Mucosa of descending colon (tissue), 3 donors: ENCODE results near the gene MAPK12. TPM values are rescaled to one million over a fixed set of nuclear protein-coding genes. Genes with fewer than 3 reads are reported as not detected.

Experiments used
- ATAC-seq: fragments of 200-7000 bp; cut with Tn5 transposase; one replicate; pipeline ENCODE4 v1.9.1; 2020; ENCODE audit warnings: mild to moderate bottlenecking, moderate library complexity
- DNase-seq, 3 donors: peaks; one replicate each; pipeline ENCODE4 v3.0.0-alpha.2; 2020
- H3K36me3 ChIP-seq: fragments of 200-600 bp; one replicate; pipeline ENCODE4 v1.8.0; 2021; ENCODE audit warnings: low read depth, mild to moderate bottlenecking
- H3K4me1 ChIP-seq: fragments of 200-600 bp; one replicate; pipeline ENCODE4 v1.8.0; 2021; ENCODE audit warnings: low read depth, mild to moderate bottlenecking
- H3K4me3 ChIP-seq: fragments of 200-600 bp; one replicate; pipeline ENCODE4 v1.8.0; 2021; ENCODE audit warnings: mild to moderate bottlenecking
- H3K9me3 ChIP-seq: fragments of 200-600 bp; one replicate; pipeline ENCODE4 v1.8.0; 2021; ENCODE audit warnings: mild to moderate bottlenecking
- CTCF ChIP-seq: fragments of 200-600 bp; IDR thresholded peaks from one replicate; pipeline ENCODE4 v1.8.0; 2022; ENCODE audit warnings: antibody characterized with exemption, mild to moderate bottlenecking
- intact Hi-C, 2 donors: fragments of 100-400 bp; cut with DNase I in 1 of 2; cut with micrococcal nuclease in 1 of 2; formaldehyde crosslinking; loops; one replicate each; pipeline versions ENCODE4 v1.11.0 to v1.11.1; 2022; cut with DNase I, micrococcal nuclease
- total RNA-seq, 3 donors: library from RNA; stranded (reverse); fragmentation: NEBNext Ultra II Directional in 2 of 3; extraction: Animal tissue kit (Norgen Biotek cat#: 25700) in 2 of 3; gene quantifications; one replicate each; pipeline versions ENCODE4 v1.2.1 to v1.2.4, GENCODE V29; 2021 to 2023
- donor health status: DM: no; HTN: no; CAD: no; lungs with moderate emphysema.
- donor health status: DM: no; HTN: no; CAD: no.
- donor health status: DM: no; HTN: yes; CAD: no.

MAPK12 gene
- total RNA-seq, 3 donors from 2014 or later: 2.3 to 6.5 (median 5.2) TPM

DNA sequence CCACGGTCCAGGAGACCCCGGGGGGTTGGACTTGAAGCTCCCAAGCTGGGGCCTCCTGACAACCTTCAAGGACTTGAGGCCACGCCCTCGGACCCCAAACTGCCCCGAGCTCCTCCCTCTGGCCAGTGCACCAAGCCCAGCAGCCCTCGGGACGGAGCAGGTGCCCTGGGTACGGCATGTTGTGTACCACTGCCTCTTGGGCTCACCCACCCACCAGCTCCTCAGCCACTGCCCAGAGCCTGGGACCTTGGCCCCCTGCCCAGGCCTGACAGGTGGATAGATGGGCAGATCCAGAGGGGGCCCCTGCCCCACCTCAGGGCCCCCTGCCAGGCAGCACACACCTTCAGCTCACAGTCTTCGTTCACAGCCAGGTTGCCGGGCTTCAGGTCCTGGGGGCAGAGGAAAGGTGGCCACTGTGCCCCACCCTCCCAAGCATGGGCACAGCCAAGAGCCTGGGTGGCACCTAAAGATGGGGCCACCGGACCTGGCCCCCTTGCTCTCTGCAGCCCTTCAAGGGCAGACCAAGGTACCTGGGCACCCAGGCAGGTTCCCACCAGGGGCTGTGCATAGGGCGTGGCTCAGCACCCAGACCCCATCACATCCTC, 5.1 kb downstream of the MAPK12 start:
- no peak overlapping the region for H3K4me3 ChIP-seq
- DNase-seq (no peak), ATAC-seq (no peak)
- TF ChIP-seq CTCF: no peak
- intact Hi-C loops: no loop called here
- H3K4me1 ChIP-seq: peaks cover 9% of the 10 kb centered on the region
- H3K9me3 ChIP-seq: no peaks in the 10 kb centered on the region
- no peaks in the 10 kb centered on the region for H3K36me3 ChIP-seq

- TF ChIP-seq CTCF: no peak
These were observed 5.9 kb downstream of the MAPK12 start for GRCh38 chr22:50255607-50256006.

DNA sequence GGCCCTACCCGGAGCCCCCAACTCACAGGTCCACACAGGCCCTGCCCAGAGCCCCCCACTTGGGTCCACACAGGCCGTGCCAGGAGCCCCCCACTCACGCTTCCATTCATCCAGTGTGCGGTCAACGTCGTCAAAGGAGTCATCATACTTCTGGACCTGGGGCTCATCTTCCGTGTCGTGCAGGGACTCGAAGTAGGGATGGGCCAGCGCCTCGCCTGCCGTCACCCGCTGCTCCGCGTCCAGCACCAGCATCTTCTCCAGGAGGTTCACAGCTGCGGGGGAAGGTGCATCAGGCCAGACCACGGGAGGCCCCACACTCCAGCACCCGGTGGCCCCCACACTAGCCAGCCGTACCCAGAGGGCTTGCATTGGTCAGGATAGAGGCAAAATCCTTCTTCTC, 6.4 kb downstream of the MAPK12 start:
- no peaks in the 10 kb centered on the region for H3K9me3 ChIP-seq
- ATAC-seq (no peak), DNase-seq (no peak)
- TF ChIP-seq CTCF: no peak
- no peaks in the 10 kb centered on the region for H3K36me3 ChIP-seq
- peaks cover 6% of the 10 kb centered on the region for H3K4me1 ChIP-seq
- intact Hi-C loops: no loop called here
- no peak overlapping the region for H3K4me3 ChIP-seq

More at GRCh38 chr22:50255607-50256006, 5.9 kb downstream of the MAPK12 start:
- no peaks in the 10 kb centered on the region for H3K36me3 ChIP-seq
- DNase-seq: no peak
- no peak for ATAC-seq
- H3K9me3 ChIP-seq: no peaks in the 10 kb centered on the region
- intact Hi-C loops: no loop called here
- H3K4me1 ChIP-seq: peaks cover 5% of the 10 kb centered on the region
- H3K4me3 ChIP-seq: no peak overlapping the region

DNA sequence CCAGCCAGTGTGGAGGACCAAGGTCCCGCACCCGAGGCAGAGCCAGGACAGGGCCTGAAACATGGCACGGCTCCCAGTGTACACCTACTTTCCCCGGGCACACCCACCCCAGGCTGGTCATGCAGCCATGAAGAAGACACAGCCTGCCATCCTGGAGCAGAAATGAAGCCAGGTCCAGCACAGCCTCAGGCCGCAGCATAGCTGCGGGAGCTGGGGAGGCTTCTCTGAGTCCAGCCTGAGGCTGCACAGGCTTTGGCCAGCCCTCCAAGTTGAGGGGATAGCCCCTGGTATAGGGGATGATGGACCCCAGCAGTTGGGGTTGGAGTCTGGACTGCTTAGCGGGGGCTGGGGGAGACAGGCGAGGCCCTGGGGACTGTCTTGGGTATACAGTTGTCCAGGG, 7.5 kb downstream of the MAPK12 start:
- no peaks in the 10 kb centered on the region for H3K36me3 ChIP-seq
- DNase-seq (no peak), ATAC-seq (no peak)
- H3K4me1 ChIP-seq: peaks cover 15% of the 10 kb centered on the region
- H3K9me3 ChIP-seq: no peaks in the 10 kb centered on the region
- intact Hi-C loops: loop anchor here in 1 of 2 donors (5.0 kb wide), 1 partner anchor 88 kb away; the partner anchor contains the start of gene PPP6R2
- no peak overlapping the region for H3K4me3 ChIP-seq
- TF ChIP-seq CTCF: no peak

- intact Hi-C loops: loop anchor here in 1 of 2 donors (5.0 kb wide), 1 partner anchor 89 kb away; the partner anchor contains the start of gene PPP6R2
- no peak for TF ChIP-seq CTCF
These were observed 8.2 kb downstream of the MAPK12 start for GRCh38 chr22:50253046-50253915.

More at GRCh38 chr22:50253046-50253915, 8.2 kb downstream of the MAPK12 start:
- Histone ChIP-seq H3K9me3 (no peaks in the 10 kb centered on the region), H3K4me3 (no peak overlapping the region), H3K36me3 (no peaks in the 10 kb centered on the region), H3K4me1 (peaks cover 21% of the 10 kb centered on the region)
- ATAC-seq (no peak), DNase-seq (no peak)
